Heart right ventricle (tissue), 16 donors: ENCODE data around the gene DENND5A. TPM values are rescaled to one million over a fixed set of nuclear protein-coding genes. Genes with fewer than 3 reads are reported as not detected.

ENCODE experiments used
- ATAC-seq, 8 donors: fragments of 200-7000 bp; cut with Tn5 transposase; one replicate each; pipeline ENCODE4 v1.9.1; 2020; ENCODE audit warnings: mild to moderate bottlenecking in 8 of 8, moderate library complexity in 8 of 8, moderate number of reproducible peaks in 1 of 8
- DNase-seq, 2 donors: peaks; one replicate each; pipeline ENCODE4 v3.0.0-alpha.2; 2020
- H3K27ac ChIP-seq, 10 donors: fragments of 200-600 bp; sonication (generic) in 2 of 10; one replicate each; pipeline versions ENCODE4 v1.5.0 to v1.8.0; 2020 to 2022; ENCODE audit warnings: mild to moderate bottlenecking in 3 of 10
- H3K27me3 ChIP-seq, 7 donors: fragments of 200-600 bp; one replicate each; pipeline ENCODE4 v1.8.0; 2021 to 2022; ENCODE audit warnings: mild to moderate bottlenecking in 2 of 7
- H3K36me3 ChIP-seq, 9 donors: fragments of 200-600 bp; sonication (generic) in 1 of 9; one replicate each; pipeline versions ENCODE4 v1.5.0 to v1.8.0; 2020 to 2022; ENCODE audit warnings: mild to moderate bottlenecking in 2 of 9
- H3K4me1 ChIP-seq, 9 donors: fragments of 200-600 bp; sonication (generic) in 1 of 9; one replicate each; pipeline versions ENCODE4 v1.5.0 to v1.8.0; 2020 to 2022; ENCODE audit warnings: mild to moderate bottlenecking in 4 of 9
- H3K4me3 ChIP-seq, 10 donors: fragments of 200-600 bp; sonication (generic) in 2 of 10; one replicate each; pipeline versions ENCODE4 v1.5.0 to v1.8.0; 2020 to 2022; ENCODE audit warnings: mild to moderate bottlenecking in 7 of 10, moderate library complexity in 2 of 10
- H3K9me3 ChIP-seq, 11 donors: fragments of 200-600 bp in 10 of 11; sonication (generic) in 2 of 11; one replicate each; pipeline versions ENCODE4 v1.5.0 to v1.8.0; 2013 to 2022; ENCODE audit warnings: mild to moderate bottlenecking in 2 of 11, control low read depth in 1 of 11, moderate library complexity in 1 of 11
- WGBS, 2 donors: extraction: QIAGEN DNeasy Blood & Tissue Kit; methylation state at CpG; one replicate each; pipeline ENCODE4 v1.1.7; 2013; ENCODE audit warnings: inconsistent platforms in 1 of 2; 5-methylcytosine and 5-hydroxymethylcytosine counted together
- intact Hi-C, 10 donors: fragments of 100-400 bp; cut with DNase I; formaldehyde crosslinking; loops; one replicate each; pipeline versions ENCODE4 v1.11.1 to v1.14.2; 2022
- polyA plus RNA-seq, 2 donors: library from polyadenylated mRNA; stranded (reverse); fragments of 200-250 nt; gene quantifications; one replicate each; pipeline ENCODE4 v1.2.3, GENCODE V29; 2013
- total RNA-seq, 10 donors: library from RNA; stranded (reverse); fragmentation: NEBNext Ultra II Directional in 3 of 10; extraction: Animal tissue kit (Norgen Biotek cat#: 25700) in 3 of 10; gene quantifications; one replicate each; pipeline versions ENCODE4 v1.2.1 to v1.2.4, GENCODE V29; 2021 to 2023
- TF ChIP-seq, protein P1 (sequence below), 9 donors: fragments of 200-600 bp; sonication (generic) in 2 of 9; IDR thresholded peaks; one replicate each; pipeline versions ENCODE4 v1.5.0 to v1.8.0; 2021 to 2022; ENCODE audit warnings: antibody characterized with exemption in 9 of 9, mild to moderate bottlenecking in 5 of 9, moderate library complexity in 1 of 9
- donor health status: Arrhythmogenic right ventricular cardiomyopathy.
- donor health status: ischemic (EF 13 %, LVEDD 7.1; RV severe dilation, severe dysfunction).
- donor health status: healthy with polysubstance abuse.
- donor health status: DM: no; HTN: yes; CAD: no.
- donor health status: DM: no; HTN: no; CAD: no.
- donor health status: ischemic (EF 25% LVEDD 6.9; RV normal size, moderate dysfunction).
- donor health status: ischemic (EF 25% LVEDD 5.7; RV mildly dilated, moderate dysfunction).
- donor health status: healthy.
- donor health status: DM: yes; HTN: yes; CAD: no.
- donor health status: Ischemic cardiomyopathy.
- donor health status: ischemic (EF 35%, LVEDD 5.7; RV mildly dilated, moderate dysfunction).
- donor health status: nonischemic (EF 11% LVEDD 7.7; RV severe dilation, severe dysfunction).
- donor health status: DM: yes; HTN: yes; CAD: no.
- donor health status: PGD.
- donor health status: ischemic (EF 29% LVEDD 5.4; RV normal size, mild dysfunction).
- donor health status: nonischemic (EF 23%, LVEDD 6.1; RV moderate dilation, normal function).

The DENND5A gene
- total and polyA plus RNA-seq, 12 donors, result 48.9 to 178 (median 114) TPM

GRCh38 chr11:9219115-9219514 is 46.0 kb downstream of the DENND5A start:
- ATAC-seq (peak in 5 of 8 donors; percentile 15 to 63 (median 55)), DNase-seq (no peak)
- intact Hi-C loops, result loop anchor here in 1 of 10 donors (10.0 kb wide), 1 partner anchor 46 kb away; the partner anchor contains the start of gene DENND5A
- Histone ChIP-seq H3K4me1 (peaks cover 6 to 51% (median 31%) of the 10 kb centered on the region in 9 donors), H3K9me3 (no peaks in the 10 kb centered on the region), H3K4me3 (no peak overlapping the region), H3K27ac (peak overlapping the region in 7 of 10 donors; percentile 0 to 78 (median 45)), H3K27me3 (no peaks in the 10 kb centered on the region), H3K36me3 (no peaks in the 10 kb centered on the region)
- TF ChIP-seq, protein P1, sequence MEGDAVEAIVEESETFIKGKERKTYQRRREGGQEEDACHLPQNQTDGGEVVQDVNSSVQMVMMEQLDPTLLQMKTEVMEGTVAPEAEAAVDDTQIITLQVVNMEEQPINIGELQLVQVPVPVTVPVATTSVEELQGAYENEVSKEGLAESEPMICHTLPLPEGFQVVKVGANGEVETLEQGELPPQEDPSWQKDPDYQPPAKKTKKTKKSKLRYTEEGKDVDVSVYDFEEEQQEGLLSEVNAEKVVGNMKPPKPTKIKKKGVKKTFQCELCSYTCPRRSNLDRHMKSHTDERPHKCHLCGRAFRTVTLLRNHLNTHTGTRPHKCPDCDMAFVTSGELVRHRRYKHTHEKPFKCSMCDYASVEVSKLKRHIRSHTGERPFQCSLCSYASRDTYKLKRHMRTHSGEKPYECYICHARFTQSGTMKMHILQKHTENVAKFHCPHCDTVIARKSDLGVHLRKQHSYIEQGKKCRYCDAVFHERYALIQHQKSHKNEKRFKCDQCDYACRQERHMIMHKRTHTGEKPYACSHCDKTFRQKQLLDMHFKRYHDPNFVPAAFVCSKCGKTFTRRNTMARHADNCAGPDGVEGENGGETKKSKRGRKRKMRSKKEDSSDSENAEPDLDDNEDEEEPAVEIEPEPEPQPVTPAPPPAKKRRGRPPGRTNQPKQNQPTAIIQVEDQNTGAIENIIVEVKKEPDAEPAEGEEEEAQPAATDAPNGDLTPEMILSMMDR (IDR thresholded peaks at IDR 0.05), result no peak
- WGBS, 2 donors, result 72 to 76% methylated on average over 2 of the region's 2 CpGs

DNA sequence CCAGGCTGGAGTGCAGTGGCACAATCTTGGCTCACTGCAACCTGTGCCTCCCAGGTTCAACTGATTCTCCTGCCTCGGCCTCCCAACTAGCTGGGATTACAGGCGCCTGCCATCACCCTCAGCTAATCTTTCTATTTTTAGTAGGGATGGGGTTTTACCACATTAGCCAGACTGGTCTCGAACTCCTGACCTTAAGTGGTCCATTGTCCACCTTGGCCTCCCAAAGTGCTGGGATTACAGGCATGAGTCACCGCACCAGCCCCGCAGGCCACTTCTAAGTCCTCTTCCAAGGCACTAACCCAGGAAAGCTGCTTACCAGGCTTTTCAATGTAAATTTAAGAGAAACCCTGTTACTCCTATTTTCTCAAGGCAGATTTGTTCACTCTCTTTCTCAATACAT is 50.4 kb downstream of the DENND5A start:
- H3K36me3 ChIP-seq, result no peaks in the 10 kb centered on the region
- H3K27me3 ChIP-seq, result no peaks in the 10 kb centered on the region
- no peak for ATAC-seq
- no peaks in the 10 kb centered on the region for H3K9me3 ChIP-seq
- TF ChIP-seq, protein P1 (IDR thresholded peaks at IDR 0.05), result no peak
- H3K4me3 ChIP-seq, result no peak overlapping the region
- DNase-seq, result no peak
- H3K27ac ChIP-seq, result peak overlapping the region in 1 of 10 donors; percentile 8
- peaks cover 6 to 79% (median 57%) of the 10 kb centered on the region in 9 donors for H3K4me1 ChIP-seq
- WGBS, 2 donors, result 80 to 85% methylated on average over 5 of the region's 5 CpGs
- intact Hi-C loops, result loop anchor here in 1 of 10 donors (10.0 kb wide), 1 partner anchor 50 kb away; the partner anchor contains the start of gene DENND5A

GRCh38 chr11:9211322-9211721 is 53.8 kb downstream of the DENND5A start:
- DNase-seq (no peak), ATAC-seq (no peak)
- 95 to 96% methylated on average over 3 of the region's 3 CpGs for WGBS, 2 donors
- Histone ChIP-seq H3K27ac (peak overlapping the region in 1 of 10 donors; percentile 3), H3K9me3 (no peaks in the 10 kb centered on the region), H3K4me3 (no peak overlapping the region), H3K36me3 (peaks cover 0 to 6% (median 0%) of the 10 kb centered on the region in 9 donors), H3K4me1 (peaks cover 14 to 92% (median 64%) of the 10 kb centered on the region in 9 donors), H3K27me3 (no peaks in the 10 kb centered on the region)
- TF ChIP-seq, protein P1 (IDR thresholded peaks at IDR 0.05), result no peak
- intact Hi-C loops, result loop anchor here in 1 of 10 donors (10.0 kb wide), 1 partner anchor 53 kb away; the partner anchor contains the start of gene DENND5A

- WGBS, 2 donors, result 97 to 98% methylated on average over 1 of the region's 1 CpG
- no peak for ATAC-seq
Measured at GRCh38 chr11:9210922-9211320, 54.2 kb downstream of the DENND5A start.

More at GRCh38 chr11:9210922-9211320, 54.2 kb downstream of the DENND5A start:
- Histone ChIP-seq H3K9me3 (no peaks in the 10 kb centered on the region), H3K27ac (peak overlapping the region in 2 of 10 donors; percentile 1 to 3), H3K27me3 (no peaks in the 10 kb centered on the region), H3K4me1 (peaks cover 14 to 92% (median 63%) of the 10 kb centered on the region in 9 donors), H3K4me3 (no peak overlapping the region), H3K36me3 (peaks cover 0 to 10% (median 0%) of the 10 kb centered on the region in 9 donors)
- intact Hi-C loops, result loop anchor here in 1 of 10 donors (10.0 kb wide), 1 partner anchor 54 kb away; the partner anchor contains the start of gene DENND5A
- TF ChIP-seq, protein P1 (IDR thresholded peaks at IDR 0.05), result no peak
- no peak for DNase-seq
